Activated naive CD4-positive, alpha-beta T cell treated with anti-CD3 and anti-CD28 coated beads for 36 hours (primary cell): ENCODE results near the gene NRCAM. TPM values are rescaled to one million over a fixed set of nuclear protein-coding genes. Genes with fewer than 3 reads are reported as not detected.

ENCODE experiments used
- CTCF ChIA-PET: fragments of 350-600 bp; sonication (Branson Sonifier 250); formaldehyde crosslinking; loops from one replicate; lab custom pipeline; 2021; ENCODE audit warnings: antibody characterized with exemption; lab: Charles Lee
- DNase-seq: peaks from one replicate; pipeline ENCODE4 v3.0.0-alpha.2; 2020
- H3K27ac Mint-ChIP-seq: one replicate; pipeline ENCODE4 v1.8.0; 2021; ENCODE audit warnings: mild to moderate bottlenecking, mixed read lengths
- H3K27me3 Mint-ChIP-seq: one replicate; pipeline ENCODE4 v1.8.0; 2021; ENCODE audit warnings: low read depth, mixed read lengths
- H3K36me3 Mint-ChIP-seq: one replicate; pipeline ENCODE4 v1.8.0; 2021; ENCODE audit warnings: low read depth, mixed read lengths
- H3K4me1 Mint-ChIP-seq: one replicate; pipeline ENCODE4 v1.8.0; 2021; ENCODE audit warnings: low read depth, mixed read lengths
- H3K4me3 Mint-ChIP-seq: one replicate; pipeline ENCODE4 v1.8.0; 2021; ENCODE audit warnings: mild to moderate bottlenecking, moderate library complexity, mixed read lengths
- H3K9me3 Mint-ChIP-seq: one replicate; pipeline ENCODE4 v1.8.0; 2021; ENCODE audit warnings: mixed read lengths
- intact Hi-C: fragments of 100-400 bp; cut with micrococcal nuclease; formaldehyde crosslinking; loops from one replicate; pipeline ENCODE4 v1.15.1; 2023
- total RNA-seq, 2 experiments: library from RNA; stranded (reverse); gene quantifications; one replicate each; pipeline ENCODE4 v1.2.3, GENCODE V29; 2021

Gene NRCAM
- total RNA-seq, 2 experiments from 2014 or later: 0.81 to 1.0 TPM

GRCh38 chr7:108236681-108237415, 219.4 kb downstream of the NRCAM start:
- no peak overlapping the region for H3K4me3 Mint-ChIP-seq
- H3K27me3 Mint-ChIP-seq: no peaks in the 10 kb centered on the region
- CTCF ChIA-PET: no interaction called here

GRCh38 chr7:108235451-108236061, 220.7 kb downstream of the NRCAM start:
- Mint-ChIP-seq H3K36me3 (no peaks in the 10 kb centered on the region), H3K4me1 (peaks cover 2% of the 10 kb centered on the region), H3K4me3 (no peak overlapping the region), H3K27ac (no peak overlapping the region), H3K27me3 (no peaks in the 10 kb centered on the region), H3K9me3 (no peaks in the 10 kb centered on the region)
- CTCF ChIA-PET: no interaction called here
- intact Hi-C loops: no loop called here
- DNase-seq: no peak

More at GRCh38 chr7:108236681-108237415, 219.4 kb downstream of the NRCAM start:
- peaks cover 2% of the 10 kb centered on the region for H3K4me1 Mint-ChIP-seq
- no peak overlapping the region for H3K27ac Mint-ChIP-seq
- H3K36me3 Mint-ChIP-seq: no peaks in the 10 kb centered on the region
- no peak for DNase-seq
- intact Hi-C loops: no loop called here
- no peaks in the 10 kb centered on the region for H3K9me3 Mint-ChIP-seq

- Mint-ChIP-seq H3K9me3 (no peaks in the 10 kb centered on the region), H3K4me3 (no peak overlapping the region), H3K27ac (no peak overlapping the region), H3K27me3 (no peaks in the 10 kb centered on the region), H3K36me3 (no peaks in the 10 kb centered on the region), H3K4me1 (peaks cover 2% of the 10 kb centered on the region)
- CTCF ChIA-PET: no interaction called here
- DNase-seq: no peak
- intact Hi-C loops: no loop called here
Observed at GRCh38 chr7:108234971-108235450, 221.2 kb downstream of the NRCAM start.

GRCh38 chr7:108234281-108234680, 222.0 kb downstream of the NRCAM start:
- Mint-ChIP-seq H3K27me3 (no peaks in the 10 kb centered on the region), H3K27ac (no peak overlapping the region)
- CTCF ChIA-PET: no interaction called here

GRCh38 chr7:108232076-108232475, 224.2 kb downstream of the NRCAM start:
- H3K27ac Mint-ChIP-seq: no peak overlapping the region
- no peak overlapping the region for H3K4me3 Mint-ChIP-seq
- no peaks in the 10 kb centered on the region for H3K27me3 Mint-ChIP-seq
- peaks cover 2% of the 10 kb centered on the region for H3K4me1 Mint-ChIP-seq
- intact Hi-C loops: no loop called here
- no peak for DNase-seq
- CTCF ChIA-PET: no interaction called here
- H3K9me3 Mint-ChIP-seq: no peaks in the 10 kb centered on the region
- H3K36me3 Mint-ChIP-seq: no peaks in the 10 kb centered on the region

More at GRCh38 chr7:108234281-108234680, 222.0 kb downstream of the NRCAM start:
- H3K4me1 Mint-ChIP-seq: peaks cover 2% of the 10 kb centered on the region
- no peaks in the 10 kb centered on the region for H3K9me3 Mint-ChIP-seq
- no peak overlapping the region for H3K4me3 Mint-ChIP-seq
- DNase-seq: no peak
- intact Hi-C loops: no loop called here
- H3K36me3 Mint-ChIP-seq: no peaks in the 10 kb centered on the region

- Mint-ChIP-seq H3K27ac (no peak overlapping the region), H3K4me1 (peaks cover 2% of the 10 kb centered on the region)
Observed at GRCh38 chr7:108231221-108231620, 225.0 kb downstream of the NRCAM start.

GRCh38 chr7:108227366-108227765, 228.9 kb downstream of the NRCAM start:
- no peak overlapping the region for H3K27ac Mint-ChIP-seq
- CTCF ChIA-PET: interaction anchor here (0.9 kb wide), 1 partner anchor 117 kb away, joined by 3 read pairs; no protein-coding TSS in a partner anchor
- no peaks in the 10 kb centered on the region for H3K36me3 Mint-ChIP-seq
- H3K9me3 Mint-ChIP-seq: no peaks in the 10 kb centered on the region
- intact Hi-C loops: no loop called here
- no peaks in the 10 kb centered on the region for H3K4me1 Mint-ChIP-seq
- no peaks in the 10 kb centered on the region for H3K27me3 Mint-ChIP-seq
- no peak overlapping the region for H3K4me3 Mint-ChIP-seq
- DNase-seq: no peak

More at GRCh38 chr7:108231221-108231620, 225.0 kb downstream of the NRCAM start:
- no peak overlapping the region for H3K4me3 Mint-ChIP-seq
- no peaks in the 10 kb centered on the region for H3K9me3 Mint-ChIP-seq
- CTCF ChIA-PET: no interaction called here
- DNase-seq: no peak
- no peaks in the 10 kb centered on the region for H3K36me3 Mint-ChIP-seq
- no peaks in the 10 kb centered on the region for H3K27me3 Mint-ChIP-seq
- intact Hi-C loops: no loop called here

- H3K9me3 Mint-ChIP-seq: no peaks in the 10 kb centered on the region
- CTCF ChIA-PET: interaction anchor here (0.6 to 0.9 kb wide), 2 partner anchors 17 to 118 kb away, joined by 3 read pairs; no protein-coding TSS in a partner anchor
- H3K27ac Mint-ChIP-seq: no peak overlapping the region
- no peaks in the 10 kb centered on the region for H3K4me1 Mint-ChIP-seq
- no peaks in the 10 kb centered on the region for H3K27me3 Mint-ChIP-seq
- intact Hi-C loops: no loop called here
- DNase-seq: no peak
- H3K4me3 Mint-ChIP-seq: no peak overlapping the region
- H3K36me3 Mint-ChIP-seq: no peaks in the 10 kb centered on the region
Observed at GRCh38 chr7:108226816-108227299, 229.4 kb downstream of the NRCAM start.

GRCh38 chr7:108225531-108226181, 230.6 kb downstream of the NRCAM start:
- CTCF ChIA-PET: no interaction called here
- Mint-ChIP-seq H3K27ac (no peak overlapping the region), H3K4me1 (no peaks in the 10 kb centered on the region), H3K4me3 (no peak overlapping the region), H3K9me3 (no peaks in the 10 kb centered on the region), H3K27me3 (no peaks in the 10 kb centered on the region), H3K36me3 (peaks cover 2% of the 10 kb centered on the region)
- DNase-seq: no peak
- intact Hi-C loops: no loop called here

GRCh38 chr7:108224387-108224786, 231.8 kb downstream of the NRCAM start:
- intact Hi-C loops: no loop called here
- no peaks in the 10 kb centered on the region for H3K4me1 Mint-ChIP-seq
- H3K27me3 Mint-ChIP-seq: no peaks in the 10 kb centered on the region
- peaks cover 2% of the 10 kb centered on the region for H3K36me3 Mint-ChIP-seq
- no peak for DNase-seq
- H3K27ac Mint-ChIP-seq: no peak overlapping the region
- CTCF ChIA-PET: no interaction called here
- H3K4me3 Mint-ChIP-seq: no peak overlapping the region
- no peaks in the 10 kb centered on the region for H3K9me3 Mint-ChIP-seq

- DNase-seq: no peak
Observed at GRCh38 chr7:108222236-108222892, 233.9 kb downstream of the NRCAM start.

More at GRCh38 chr7:108222236-108222892, 233.9 kb downstream of the NRCAM start:
- Mint-ChIP-seq H3K27me3 (no peaks in the 10 kb centered on the region), H3K9me3 (no peaks in the 10 kb centered on the region), H3K4me3 (no peak overlapping the region), H3K36me3 (peaks cover 4% of the 10 kb centered on the region), H3K27ac (no peak overlapping the region), H3K4me1 (no peaks in the 10 kb centered on the region)
- intact Hi-C loops: no loop called here
- CTCF ChIA-PET: interaction anchor here (0.6 kb wide), 1 partner anchor 41 kb away, joined by 3 read pairs; no protein-coding TSS in a partner anchor
